NCI-H2196 treated with DMSO at 0.1 percent for 48 hours (cell line): ENCODE measurements around the gene DHX8.

Experiments
- DNase-seq: peaks from one replicate; lab custom pipeline; 2025; ENCODE audit not compliant: unreplicated experiment; lab: John Stamatoyannopoulos, UW

DHX8 gene

DNA sequence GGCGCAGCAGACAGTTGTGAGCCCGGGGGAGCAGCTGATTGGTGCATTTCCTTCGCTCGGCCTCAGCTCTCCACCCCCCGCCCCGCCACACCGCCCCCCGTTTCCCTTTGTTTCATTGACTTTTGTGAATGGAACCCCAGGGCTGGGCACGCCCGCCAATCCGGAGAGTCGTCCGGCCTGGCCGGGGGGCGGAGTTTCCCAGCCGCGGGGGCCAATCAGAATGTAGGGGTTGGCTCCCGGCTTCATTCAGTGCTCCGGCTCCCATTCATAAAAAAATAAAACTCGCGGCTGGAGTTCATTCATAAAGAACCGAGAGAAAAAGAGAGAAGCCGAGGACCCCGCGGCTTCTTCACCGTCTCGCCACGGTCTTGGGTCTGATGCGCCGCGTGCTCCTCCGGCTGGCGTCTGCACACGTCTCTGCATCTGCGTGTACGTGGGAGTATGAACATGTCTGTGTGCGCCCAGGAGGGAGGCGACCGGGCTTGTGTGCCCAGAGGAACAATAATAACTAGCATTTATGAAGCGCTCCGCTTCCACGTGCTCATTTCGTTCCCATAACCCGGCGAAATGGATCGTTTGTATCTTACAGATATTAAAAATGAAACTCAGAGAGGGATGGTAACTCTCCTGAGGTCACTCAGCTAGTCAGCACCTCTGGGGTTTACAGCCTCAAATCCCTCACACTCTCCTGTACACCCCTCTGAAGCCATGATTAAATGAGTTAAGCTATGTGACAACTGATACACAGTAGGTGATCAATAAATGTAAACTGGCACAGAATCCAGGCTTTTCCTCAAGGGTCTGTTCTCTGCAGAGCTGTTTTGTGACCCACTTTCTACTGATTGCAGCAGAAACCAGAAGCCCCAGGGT lies 62.8 kb downstream of the DHX8 start, which contains the start of gene ETV4:
TSS of gene ETV4 (minus strand) at position 22 of the 870 bp plus-strand sequence. CDS start 723 bp downstream, outside the sequence.
- DNase-seq, result peak; percentile 91

DNA sequence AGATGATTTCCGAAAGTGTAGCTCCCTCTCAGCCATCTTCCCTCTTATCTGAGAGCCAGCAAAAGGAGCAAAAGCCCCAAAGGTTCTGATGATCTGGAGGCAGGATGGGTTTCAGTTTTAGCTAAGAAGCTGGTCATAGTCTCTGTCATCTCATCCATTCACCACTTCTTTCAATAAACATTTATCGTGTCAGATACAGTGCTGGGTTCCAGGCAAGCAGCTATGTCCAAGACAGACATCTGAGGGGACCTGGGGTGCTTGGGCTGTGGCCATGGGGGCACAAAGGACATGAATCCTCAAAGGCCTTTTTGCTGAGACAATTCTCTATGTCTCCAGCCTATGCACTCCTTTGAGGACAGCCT lies 63.4 kb downstream of the DHX8 start:
- no peak for DNase-seq

DNA sequence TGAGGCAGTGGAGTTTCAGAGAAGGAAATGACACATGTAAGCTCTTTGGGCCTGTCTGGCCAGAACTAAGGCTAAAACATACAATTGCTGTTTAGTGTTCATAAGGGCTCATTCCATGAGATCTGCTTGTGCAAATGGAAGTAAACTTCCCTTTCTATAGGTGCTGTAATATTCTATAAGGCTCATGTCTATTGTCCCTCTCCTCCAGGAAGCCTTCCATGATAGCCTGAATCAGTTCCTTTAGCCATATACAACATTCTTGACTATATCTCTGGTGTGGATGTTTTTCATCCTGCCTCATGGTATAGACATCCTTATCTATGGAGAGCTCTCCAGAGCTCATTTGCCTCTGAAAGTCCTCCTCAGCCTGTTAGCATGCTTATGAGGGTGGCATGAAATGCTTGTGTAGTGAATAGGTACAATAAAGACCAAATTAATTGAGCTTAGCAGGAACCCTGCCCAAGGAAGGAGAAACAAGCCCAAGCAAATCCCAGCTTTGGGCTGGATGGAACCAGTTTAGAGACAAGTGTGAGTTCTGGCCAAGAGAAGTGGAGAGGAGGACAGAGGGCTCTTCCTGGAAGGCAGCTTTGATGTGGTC lies 64.0 kb downstream of the DHX8 start:
- no peak for DNase-seq

DNA sequence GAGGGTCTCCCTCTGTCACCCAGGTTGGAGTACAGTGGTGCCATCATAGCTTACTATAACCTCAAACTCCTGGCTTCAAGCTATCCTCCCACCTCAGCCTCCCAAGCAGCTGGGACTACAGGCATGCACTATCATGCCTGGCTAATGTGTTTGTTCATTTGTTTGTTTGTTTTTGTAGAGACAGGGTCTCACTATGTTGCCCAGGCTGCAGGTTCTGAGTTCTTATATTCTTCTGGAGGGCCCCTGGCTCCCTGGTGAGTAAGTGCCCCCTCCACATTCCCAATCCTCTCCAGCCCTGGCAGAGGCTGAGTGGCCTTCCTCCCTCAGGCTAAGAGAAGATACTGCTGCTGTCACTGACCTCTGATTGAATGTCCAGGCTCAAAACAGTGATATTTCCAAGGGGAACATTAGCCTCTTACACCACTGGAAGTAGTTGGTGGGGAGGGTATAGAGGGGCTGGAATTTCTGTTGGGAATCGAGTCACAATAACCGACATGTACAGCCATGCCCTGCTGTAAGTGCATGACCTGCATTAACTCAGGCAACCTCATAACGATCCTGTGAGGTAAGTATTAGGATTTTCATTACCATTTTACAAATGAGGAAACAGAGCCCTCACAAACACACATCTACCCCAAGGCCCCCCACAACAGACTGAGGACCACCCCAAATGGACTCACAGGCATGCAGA lies 65.1 kb downstream of the DHX8 start:
- DNase-seq, result no peak

DNA sequence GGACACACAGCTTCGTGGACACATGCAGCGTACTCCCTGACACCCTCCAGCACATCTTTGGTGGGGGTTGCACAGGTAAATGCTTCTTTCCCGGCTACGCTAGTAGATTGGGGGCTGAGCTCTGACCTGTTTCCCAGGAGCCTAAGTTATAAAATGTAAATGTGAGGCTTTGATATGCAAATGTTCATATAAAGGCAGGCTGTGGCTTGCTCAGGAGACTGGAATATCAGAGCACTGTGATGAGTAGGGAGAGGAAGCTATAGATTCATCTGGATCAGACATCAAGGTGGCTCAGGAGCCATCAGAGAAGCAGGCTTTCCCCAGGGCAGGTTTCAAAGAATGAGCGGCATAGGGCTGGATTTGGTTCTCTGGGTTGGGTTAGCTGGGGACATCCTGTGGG lies 65.7 kb downstream of the DHX8 start:
- DNase-seq, result no peak

DNA sequence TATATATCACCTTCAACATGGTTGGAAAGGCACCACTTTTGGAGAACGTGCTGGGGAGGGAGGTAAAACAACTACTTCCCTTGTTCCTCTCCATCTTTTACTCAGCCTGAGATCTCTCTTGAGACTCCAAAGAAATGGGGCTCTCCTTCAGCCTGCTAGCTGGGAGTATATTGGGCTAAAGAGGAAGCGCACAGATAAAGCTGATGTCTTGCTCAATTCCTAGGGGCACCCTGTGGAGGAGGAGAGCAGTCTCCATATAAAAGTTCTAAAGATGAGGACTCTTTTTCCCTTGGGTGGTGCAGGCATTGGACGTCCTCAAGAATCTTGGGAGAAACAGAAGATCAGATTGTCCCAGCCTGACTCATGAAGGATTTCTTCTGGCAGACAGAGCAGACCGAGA lies 67.0 kb downstream of the DHX8 start:
- no peak for DNase-seq

- DNase-seq, result no peak
Observed at GRCh38 chr17:43552229-43552837, 68.6 kb downstream of the DHX8 start.

GRCh38 chr17:43553573-43553972 lies 69.8 kb downstream of the DHX8 start:
- DNase-seq, result no peak

DNA sequence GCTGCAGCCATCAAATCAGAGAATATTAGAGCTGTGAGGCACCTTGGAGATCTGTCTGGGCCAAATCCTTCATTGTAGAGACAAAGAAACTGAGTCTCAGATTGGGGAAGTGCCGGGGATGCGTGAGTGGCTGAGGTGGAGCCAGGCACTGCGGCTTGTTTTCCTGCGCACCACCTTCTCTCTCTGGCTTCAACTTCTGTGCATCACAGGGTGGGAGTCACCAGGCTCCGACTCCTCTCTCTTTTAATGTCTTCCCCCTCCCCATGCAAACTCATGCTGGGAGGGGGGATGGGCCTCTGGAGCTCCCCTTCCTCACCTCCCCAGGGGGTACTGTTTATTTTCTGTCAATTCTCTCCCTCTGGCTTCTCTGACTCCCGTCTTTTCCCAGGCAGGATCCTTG lies 71.1 kb downstream of the DHX8 start:
- no peak for DNase-seq

DNA sequence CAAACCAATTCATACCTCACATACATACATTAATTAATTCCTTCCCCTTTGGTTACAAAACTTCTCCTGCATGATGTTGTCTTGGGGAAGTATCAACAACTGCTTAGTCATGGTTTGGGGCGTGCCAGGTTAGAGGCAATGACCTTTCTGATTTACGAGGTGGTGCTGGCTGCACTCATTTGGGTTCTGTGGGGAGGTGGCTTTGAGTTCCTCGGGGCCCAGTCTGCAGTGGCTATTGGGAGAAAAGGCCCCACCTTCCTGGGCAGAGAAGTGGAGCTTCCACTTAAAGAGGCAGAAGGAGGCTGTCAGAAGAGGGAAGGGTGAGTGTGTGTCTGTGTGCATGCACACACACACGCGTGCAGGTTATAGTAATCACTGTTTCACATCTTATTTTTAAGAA lies 72.5 kb downstream of the DHX8 start:
- no peak for DNase-seq

GRCh38 chr17:43558805-43559160 lies 75.0 kb downstream of the DHX8 start:
- DNase-seq, result no peak

DNA sequence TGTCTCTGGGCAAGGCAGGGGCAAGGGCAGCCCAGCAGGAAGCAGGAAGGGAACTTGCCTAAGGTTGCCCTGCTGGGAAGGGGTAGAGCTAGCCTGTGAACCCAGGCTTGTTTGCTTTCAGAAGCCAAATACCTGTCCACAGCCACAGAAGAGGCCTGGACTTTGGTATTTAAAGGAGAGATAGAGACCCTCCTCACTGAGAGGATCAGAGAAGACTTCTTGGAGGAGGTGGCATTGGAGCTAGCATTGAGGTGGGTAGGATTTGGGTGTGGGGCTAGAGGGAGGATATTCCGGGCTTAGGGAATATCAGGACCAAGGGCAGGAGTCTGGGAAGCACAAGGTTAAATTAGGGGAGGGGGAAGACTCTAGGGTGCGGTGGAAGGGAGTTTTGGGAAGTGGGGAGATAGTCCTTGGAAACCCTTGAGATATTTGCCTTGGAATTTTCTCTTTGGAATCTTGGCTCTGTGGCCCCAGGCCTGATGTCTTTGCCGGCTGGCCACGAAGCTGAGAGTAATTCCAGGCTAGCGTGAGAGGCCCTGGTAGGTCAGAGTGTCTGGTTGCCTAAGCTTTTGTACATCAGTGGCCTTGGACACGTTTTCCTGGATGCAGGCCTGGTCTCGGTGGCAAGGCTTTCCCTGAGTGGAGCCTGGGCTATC lies 75.5 kb downstream of the DHX8 start:
- DNase-seq, result no peak

DNA sequence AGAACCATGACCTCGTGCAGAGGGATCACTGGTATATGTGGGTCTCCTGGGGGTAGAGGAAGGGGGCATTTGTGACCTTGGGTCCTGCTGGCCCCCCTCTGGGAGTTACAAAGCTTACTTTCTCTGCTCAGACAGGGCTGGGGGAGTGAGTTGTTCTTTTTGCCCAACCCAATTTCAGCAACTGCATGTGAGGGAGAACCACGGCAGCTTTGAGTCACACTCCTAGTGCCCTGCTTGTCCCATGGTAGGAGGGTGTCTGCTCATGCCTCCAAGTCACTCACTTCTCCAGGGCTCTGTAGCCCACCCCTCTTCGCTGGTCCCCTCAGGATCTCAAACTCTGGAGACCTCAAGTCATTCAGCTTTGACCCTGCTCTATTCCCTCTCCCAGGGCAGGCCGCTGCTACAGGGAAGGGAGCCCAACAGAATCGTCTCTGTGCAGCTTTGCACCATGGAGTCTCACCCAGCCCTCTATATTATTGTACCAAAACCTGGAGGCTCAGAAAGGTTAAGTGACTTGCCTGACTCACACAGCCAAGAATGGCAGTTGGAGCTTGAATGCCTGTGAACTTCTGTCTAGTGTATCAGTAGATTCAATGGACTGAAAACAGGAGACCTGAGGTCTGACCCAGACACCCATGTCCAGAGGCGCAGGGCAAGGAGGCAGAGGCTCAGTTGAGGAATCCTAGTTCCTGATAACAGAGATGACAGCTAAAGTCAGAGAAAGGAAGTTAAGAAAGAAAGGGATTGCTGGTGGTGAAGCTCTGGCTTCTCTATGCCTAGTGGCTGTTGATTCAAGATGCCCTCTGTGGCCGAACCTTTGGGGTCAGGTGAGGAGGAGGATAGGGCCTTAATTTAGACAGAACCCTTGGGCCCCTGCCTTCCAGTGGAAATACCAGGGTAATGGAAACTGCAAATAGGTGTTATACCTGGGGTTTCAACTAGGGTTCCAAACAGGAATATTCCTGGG lies 77.0 kb downstream of the DHX8 start:
- no peak for DNase-seq

GRCh38 chr17:43562679-43563599 lies 79.2 kb downstream of the DHX8 start:
- DNase-seq, result no peak

GRCh38 chr17:43563600-43564594 lies 80.1 kb downstream of the DHX8 start:
- DNase-seq, result no peak

DNA sequence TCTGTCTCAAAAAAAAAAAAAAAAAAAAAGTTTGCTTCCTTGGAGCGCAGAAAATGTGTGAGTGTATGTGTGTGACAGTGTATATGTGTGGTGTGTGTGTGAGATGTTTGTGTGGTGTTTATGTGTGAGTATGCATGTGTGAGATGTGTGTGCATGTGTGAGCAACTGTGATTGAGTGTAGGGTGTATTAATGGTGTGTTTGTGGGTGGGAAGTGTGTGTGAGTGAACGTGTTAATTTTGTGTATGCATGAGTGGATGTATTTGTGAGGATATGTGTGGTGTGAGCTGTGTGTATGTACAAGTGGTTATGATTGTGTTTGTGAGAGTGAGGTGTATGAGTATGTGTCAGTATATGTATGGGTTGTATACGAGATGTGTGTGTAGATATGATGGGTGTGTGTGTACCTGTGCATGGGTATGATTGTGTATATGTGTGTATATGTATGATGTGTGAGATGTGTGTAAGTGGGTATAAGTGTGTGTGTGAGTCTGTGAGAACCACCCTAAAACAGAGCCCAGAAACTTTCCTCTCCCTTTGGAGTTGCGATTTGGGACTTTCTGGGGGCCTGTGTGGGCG lies 84.8 kb downstream of the DHX8 start:
- DNase-seq, result no peak

GRCh38 chr17:43570518-43570928 lies 86.7 kb downstream of the DHX8 start:
- no peak for DNase-seq
